ENCODE measurements around the gene KLF16. TPM values are rescaled to one million over a fixed set of nuclear protein-coding genes. Genes with fewer than 3 reads are reported as not detected.

The KLF16 gene
- total and polyA plus RNA-seq, 9 of the 15 experiments (the other 6 are each of a cell fraction or from before 2014, with no cell fraction given) = 0.04 to 60.4 (median 6.8) TPM

DNA sequence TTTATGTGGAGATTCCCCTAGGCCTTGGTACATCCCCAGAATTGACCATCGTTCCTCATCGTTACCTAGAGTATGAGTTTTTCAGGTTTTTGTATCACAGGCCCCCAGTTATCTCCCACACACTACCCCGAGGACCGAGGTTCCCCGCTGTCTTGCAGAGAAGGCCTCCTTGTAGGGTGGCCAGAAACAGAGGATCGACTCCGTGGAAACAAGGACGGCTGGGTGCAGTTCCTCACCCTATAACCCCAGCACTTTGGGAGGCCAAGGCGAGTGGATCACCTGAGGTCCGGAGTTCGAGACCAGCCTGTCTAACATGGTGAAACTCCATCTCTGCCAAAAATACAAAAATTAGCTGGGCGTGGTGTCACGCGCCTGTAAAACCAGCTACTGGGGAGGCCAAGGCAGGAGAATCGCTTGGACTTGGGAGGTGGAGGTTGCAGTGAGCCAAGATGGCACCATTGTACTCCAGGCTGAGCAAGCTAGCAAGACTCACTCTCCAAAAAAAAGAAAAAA, 42.5 kb upstream of the KLF16 start (continued):
- TF ChIP-seq, protein P1, sequence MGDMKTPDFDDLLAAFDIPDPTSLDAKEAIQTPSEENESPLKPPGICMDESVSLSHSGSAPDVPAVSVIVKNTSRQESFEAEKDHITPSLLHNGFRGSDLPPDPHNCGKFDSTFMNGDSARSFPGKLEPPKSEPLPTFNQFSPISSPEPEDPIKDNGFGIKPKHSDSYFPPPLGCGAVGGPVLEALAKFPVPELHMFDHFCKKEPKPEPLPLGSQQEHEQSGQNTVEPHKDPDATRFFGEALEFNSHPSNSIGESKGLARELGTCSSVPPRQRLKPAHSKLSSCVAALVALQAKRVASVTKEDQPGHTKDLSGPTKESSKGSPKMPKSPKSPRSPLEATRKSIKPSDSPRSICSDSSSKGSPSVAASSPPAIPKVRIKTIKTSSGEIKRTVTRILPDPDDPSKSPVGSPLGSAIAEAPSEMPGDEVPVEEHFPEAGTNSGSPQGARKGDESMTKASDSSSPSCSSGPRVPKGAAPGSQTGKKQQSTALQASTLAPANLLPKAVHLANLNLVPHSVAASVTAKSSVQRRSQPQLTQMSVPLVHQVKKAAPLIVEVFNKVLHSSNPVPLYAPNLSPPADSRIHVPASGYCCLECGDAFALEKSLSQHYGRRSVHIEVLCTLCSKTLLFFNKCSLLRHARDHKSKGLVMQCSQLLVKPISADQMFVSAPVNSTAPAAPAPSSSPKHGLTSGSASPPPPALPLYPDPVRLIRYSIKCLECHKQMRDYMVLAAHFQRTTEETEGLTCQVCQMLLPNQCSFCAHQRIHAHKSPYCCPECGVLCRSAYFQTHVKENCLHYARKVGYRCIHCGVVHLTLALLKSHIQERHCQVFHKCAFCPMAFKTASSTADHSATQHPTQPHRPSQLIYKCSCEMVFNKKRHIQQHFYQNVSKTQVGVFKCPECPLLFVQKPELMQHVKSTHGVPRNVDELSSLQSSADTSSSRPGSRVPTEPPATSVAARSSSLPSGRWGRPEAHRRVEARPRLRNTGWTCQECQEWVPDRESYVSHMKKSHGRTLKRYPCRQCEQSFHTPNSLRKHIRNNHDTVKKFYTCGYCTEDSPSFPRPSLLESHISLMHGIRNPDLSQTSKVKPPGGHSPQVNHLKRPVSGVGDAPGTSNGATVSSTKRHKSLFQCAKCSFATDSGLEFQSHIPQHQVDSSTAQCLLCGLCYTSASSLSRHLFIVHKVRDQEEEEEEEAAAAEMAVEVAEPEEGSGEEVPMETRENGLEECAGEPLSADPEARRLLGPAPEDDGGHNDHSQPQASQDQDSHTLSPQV (IDR thresholded peaks at IDR 0.05) = 0 out of 2 replicates have a peak, but pooled peaks have one; percentile 2
- TF ChIP-seq CBX8 (IDR thresholded peaks at IDR 0.05; ENCODE audit: borderline replicate concordance, extremely low read depth, low read depth, low read length, poor library complexity, severe bottlenecking) (no peak), ZNF121 (CRISPR knock-in tag; conservative IDR thresholded peaks at IDR 0.05) (no peak), C11orf30 (IDR thresholded peaks at IDR 0.05; ENCODE audit: low read depth) (no peak), MTA3 (IDR thresholded peaks at IDR 0.05; ENCODE audit: borderline replicate concordance) (0 out of 2 replicates have a peak, but pooled peaks have one; percentile 56), JUN (IDR thresholded peaks at IDR 0.05; ENCODE audit: borderline replicate concordance, low read depth, low read length) (no peak), JUN (CRISPR knock-in tag; IDR thresholded peaks at IDR 0.05; ENCODE audit: borderline replicate concordance) (no peak), ZNF551 (CRISPR knock-in tag; IDR thresholded peaks at IDR 0.05) (no peak), ZNF347 (CRISPR knock-in tag; IDR thresholded peaks at IDR 0.05; ENCODE audit: low read depth) (no peak), SNIP1 (IDR thresholded peaks at IDR 0.05; ENCODE audit: low read depth) (no peak), MAFF (IDR thresholded peaks at IDR 0.05; ENCODE audit: low read length) (no peak), DPF2 (IDR thresholded peaks at IDR 0.05) (peak; percentile 52), ZNF561 (CRISPR knock-in tag; conservative IDR thresholded peaks at IDR 0.05) (0 out of 2 replicates have a peak, but pooled peaks have one; percentile 50), PYGO2 (tag; IDR thresholded peaks at IDR 0.05) (no peak), KAT2B (IDR thresholded peaks at IDR 0.05; ENCODE audit: low read depth, low read length) (no peak), MECOM (CRISPR knock-in tag; IDR thresholded peaks at IDR 0.05) (no peak), HDAC2 (IDR thresholded peaks at IDR 0.05) (peak; percentile 6), ETS2 (tag; IDR thresholded peaks at IDR 0.05; ENCODE audit: borderline replicate concordance, poor library complexity, severe bottlenecking) (no peak), ETV5 (CRISPR knock-in tag; IDR thresholded peaks at IDR 0.05; ENCODE audit: low read depth) (no peak), LARP7 (IDR thresholded peaks at IDR 0.05) (peak; percentile 31; the same call in 1 of the 2 replicates)
- TF ChIP-seq, protein P2, sequence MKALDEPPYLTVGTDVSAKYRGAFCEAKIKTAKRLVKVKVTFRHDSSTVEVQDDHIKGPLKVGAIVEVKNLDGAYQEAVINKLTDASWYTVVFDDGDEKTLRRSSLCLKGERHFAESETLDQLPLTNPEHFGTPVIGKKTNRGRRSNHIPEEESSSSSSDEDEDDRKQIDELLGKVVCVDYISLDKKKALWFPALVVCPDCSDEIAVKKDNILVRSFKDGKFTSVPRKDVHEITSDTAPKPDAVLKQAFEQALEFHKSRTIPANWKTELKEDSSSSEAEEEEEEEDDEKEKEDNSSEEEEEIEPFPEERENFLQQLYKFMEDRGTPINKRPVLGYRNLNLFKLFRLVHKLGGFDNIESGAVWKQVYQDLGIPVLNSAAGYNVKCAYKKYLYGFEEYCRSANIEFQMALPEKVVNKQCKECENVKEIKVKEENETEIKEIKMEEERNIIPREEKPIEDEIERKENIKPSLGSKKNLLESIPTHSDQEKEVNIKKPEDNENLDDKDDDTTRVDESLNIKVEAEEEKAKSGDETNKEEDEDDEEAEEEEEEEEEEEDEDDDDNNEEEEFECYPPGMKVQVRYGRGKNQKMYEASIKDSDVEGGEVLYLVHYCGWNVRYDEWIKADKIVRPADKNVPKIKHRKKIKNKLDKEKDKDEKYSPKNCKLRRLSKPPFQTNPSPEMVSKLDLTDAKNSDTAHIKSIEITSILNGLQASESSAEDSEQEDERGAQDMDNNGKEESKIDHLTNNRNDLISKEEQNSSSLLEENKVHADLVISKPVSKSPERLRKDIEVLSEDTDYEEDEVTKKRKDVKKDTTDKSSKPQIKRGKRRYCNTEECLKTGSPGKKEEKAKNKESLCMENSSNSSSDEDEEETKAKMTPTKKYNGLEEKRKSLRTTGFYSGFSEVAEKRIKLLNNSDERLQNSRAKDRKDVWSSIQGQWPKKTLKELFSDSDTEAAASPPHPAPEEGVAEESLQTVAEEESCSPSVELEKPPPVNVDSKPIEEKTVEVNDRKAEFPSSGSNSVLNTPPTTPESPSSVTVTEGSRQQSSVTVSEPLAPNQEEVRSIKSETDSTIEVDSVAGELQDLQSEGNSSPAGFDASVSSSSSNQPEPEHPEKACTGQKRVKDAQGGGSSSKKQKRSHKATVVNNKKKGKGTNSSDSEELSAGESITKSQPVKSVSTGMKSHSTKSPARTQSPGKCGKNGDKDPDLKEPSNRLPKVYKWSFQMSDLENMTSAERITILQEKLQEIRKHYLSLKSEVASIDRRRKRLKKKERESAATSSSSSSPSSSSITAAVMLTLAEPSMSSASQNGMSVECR (CRISPR knock-in tag; IDR thresholded peaks at IDR 0.05) = 0 out of 2 replicates have a peak, but pooled peaks have one; percentile 4
